BJ (cell line): Measurements from ENCODE around the gene PTGIS. TPM values are rescaled to one million over a fixed set of nuclear protein-coding genes. Genes with fewer than 3 reads are reported as not detected.

Experiments used
- CTCF ChIA-PET: fragments of 350-600 bp; formaldehyde crosslinking; extraction: SDS; loops from one replicate; lab custom pipeline; 2021; ENCODE audit warnings: antibody characterized with exemption, inconsistent platforms; lab: Yijun Ruan, JAX
- POLR2A ChIA-PET: fragments of 300-600 bp; sonication (Branson Sonifier 250); formaldehyde crosslinking; extraction: SDS; loops from one replicate; lab custom pipeline; 2021; ENCODE audit warnings: antibody characterized with exemption; lab: Charles Lee
- DNase-seq: peaks from one replicate; pipeline ENCODE4 v3.0.0-alpha.2; 2011; ENCODE audit warnings: low read depth
- H3K27me3 ChIP-seq: 2 replicates; pipeline ENCODE4 v1.6.0; 2011; ENCODE audit warnings: low read length; ENCODE audit not compliant: control insufficient read depth, insufficient read depth
- H3K36me3 ChIP-seq: 2 replicates; pipeline ENCODE4 v1.5.1; 2011; ENCODE audit warnings: low read length; ENCODE audit not compliant: control insufficient read depth, insufficient read depth
- H3K4me3 ChIP-seq: 2 replicates; pipeline ENCODE4 v1.5.1; 2011; ENCODE audit warnings: low read depth, mild to moderate bottlenecking, control low read depth, low read length
- CTCF ChIP-seq: IDR thresholded peaks from 2 replicates; pipeline ENCODE4 v1.5.1; 2011; ENCODE audit warnings: low read depth, mild to moderate bottlenecking, control low read depth, inconsistent platforms, low read length, moderate library complexity; ENCODE audit not compliant: insufficient read depth
- polyA plus RNA-seq: library from polyadenylated mRNA; depleted of rRNA; stranded (reverse); fragments of >200 nt; gene quantifications from 2 replicates; pipeline ENCODE4 v1.2.3, GENCODE V29; 2011

The PTGIS gene
- polyA plus RNA-seq, 1 experiment = 39.0 TPM

- ChIA-PET CTCF (interaction anchor here (1.0 to 1.7 kb wide), 2 partner anchors 29 to 49 kb away, joined by 3 to 4 read pairs; no protein-coding TSS in a partner anchor), POLR2A (no interaction called here)
- Histone ChIP-seq H3K27me3 (no peaks in the 10 kb centered on the region), H3K36me3 (no peaks in the 10 kb centered on the region), H3K4me3 (no peak overlapping the region)
- TF ChIP-seq CTCF = no peak
- DNase-seq = peak; percentile 84
Observed at GRCh38 chr20:49559411-49560081, 8.4 kb downstream of the PTGIS start.

GRCh38 chr20:49558826-49559225 lies 9.1 kb downstream of the PTGIS start:
- DNase-seq = no peak
- CTCF ChIA-PET = interaction anchor here (1.0 to 7.3 kb wide), 4 partner anchors 13 to 49 kb away, joined by 3 to 62 read pairs (median 4); no protein-coding TSS in a partner anchor
- H3K27me3 ChIP-seq = no peaks in the 10 kb centered on the region
- POLR2A ChIA-PET = no interaction called here
- H3K36me3 ChIP-seq = no peaks in the 10 kb centered on the region
- no peak overlapping the region for H3K4me3 ChIP-seq
- no peak for TF ChIP-seq CTCF

GRCh38 chr20:49557449-49557848 lies 10.5 kb downstream of the PTGIS start:
- Histone ChIP-seq H3K27me3 (no peaks in the 10 kb centered on the region), H3K36me3 (no peaks in the 10 kb centered on the region), H3K4me3 (no peak overlapping the region)
- TF ChIP-seq CTCF = no peak
- DNase-seq = no peak
- CTCF ChIA-PET = interaction anchor here (1.2 to 7.3 kb wide), 3 partner anchors 15 to 53 kb away, joined by 3 to 62 read pairs (median 6); no protein-coding TSS in a partner anchor
- POLR2A ChIA-PET = interaction anchor here (0.6 to 0.7 kb wide), 2 partner anchors 85 to 269 kb away, joined by 3 to 4 read pairs; no protein-coding TSS in a partner anchor

GRCh38 chr20:49556621-49557020 lies 11.3 kb downstream of the PTGIS start:
- no peak overlapping the region for H3K4me3 ChIP-seq
- H3K27me3 ChIP-seq = no peaks in the 10 kb centered on the region
- TF ChIP-seq CTCF = no peak
- ChIA-PET CTCF (interaction anchor here (1.1 to 7.3 kb wide), 4 partner anchors 9 to 54 kb away, joined by 4 to 62 read pairs (median 7); no protein-coding TSS in a partner anchor), POLR2A (no interaction called here)
- no peaks in the 10 kb centered on the region for H3K36me3 ChIP-seq
- DNase-seq = no peak

GRCh38 chr20:49549801-49550551 lies 18.0 kb downstream of the PTGIS start:
- POLR2A ChIA-PET = no interaction called here

More at GRCh38 chr20:49549801-49550551, 18.0 kb downstream of the PTGIS start:
- TF ChIP-seq CTCF = no peak
- no peak overlapping the region for H3K4me3 ChIP-seq
- CTCF ChIA-PET = interaction anchor here (0.9 to 6.8 kb wide), 2 partner anchors 8 to 59 kb away, joined by 3 to 50 read pairs; no protein-coding TSS in a partner anchor
- H3K27me3 ChIP-seq = peaks cover 4% of the 10 kb centered on the region; the same call in 1 of the 2 replicates
- no peak for DNase-seq
- H3K36me3 ChIP-seq = peaks cover 8% of the 10 kb centered on the region; the same call in 1 of the 2 replicates
